GM12878 (cell line): ENCODE data around the gene CHP1. TPM values are rescaled to one million over a fixed set of nuclear protein-coding genes. Genes with fewer than 3 reads are reported as not detected.
"Not testable (repeated sequence)": the region's sequence is repeated elsewhere in the genome, so short reads cannot be mapped to it uniquely, and the experiment has no call there.

Source experiments
- ATAC-seq: fragments of 200-7000 bp; cut with Tn5 transposase; 3 replicates; pipeline ENCODE4 v1.9.1; 2020; ENCODE audit warnings: mild to moderate bottlenecking, moderate library complexity
- BruUV-seq: library from RNA; stranded (reverse); fragments of 400-500 nt; replicated peaks from 2 replicates; lab custom pipeline; 2021; lab: Mats Ljungman, UMichigan
- CTCF ChIA-PET: fragments of 300-600 bp; sonication (Branson Sonifier 250); formaldehyde crosslinking; extraction: SDS; loops from one replicate; lab custom pipeline; 2021; ENCODE audit warnings: inconsistent platforms; lab: Yijun Ruan, JAX
- POLR2A ChIA-PET: fragments of 350-600 bp; formaldehyde crosslinking; extraction: SDS; loops from one replicate; lab custom pipeline; 2021; ENCODE audit warnings: inconsistent platforms; lab: Charles Lee
- RAD21 ChIA-PET: fragments of 300-600 bp; sonication (Branson Sonifier 250); formaldehyde crosslinking; loops from one replicate; lab custom pipeline; 2023; ENCODE audit warnings: antibody characterized with exemption; ENCODE audit not compliant: unreplicated experiment; lab: Charles Lee
- SMC1A ChIA-PET: fragments of 300-600 bp; sonication (Branson Sonifier 250); formaldehyde crosslinking; loops from one replicate; lab custom pipeline; 2023; ENCODE audit not compliant: unreplicated experiment, uncharacterized antibody; lab: Charles Lee
- DNase-seq: peaks from one replicate; pipeline ENCODE4 v3.0.0-alpha.2; 2011; ENCODE audit warnings: low read depth, low spot score
- FAIRE-seq: peaks from 3 replicates; lab custom pipeline; 2011; peaks lifted over from hg19 to GRCh38; lab: Jason Lieb, UNC
- H2AFZ ChIP-seq: 2 replicates; pipeline ENCODE4 v1.6.0; 2011; ENCODE audit warnings: low read depth, low read length, control low read depth; ENCODE audit not compliant: control insufficient read depth
- H3K27ac ChIP-seq: 2 replicates; pipeline ENCODE4 v1.5.1; 2011; ENCODE audit warnings: control low read depth; ENCODE audit not compliant: control insufficient read depth, insufficient read depth
- H3K27me3 ChIP-seq, 2 experiments: replicated peaks in 1 of 2; 2 replicates each; pipeline versions ENCODE4 v1.6.0 to v1.6.1; 2011; ENCODE audit warnings: low read length in 1 of 2; ENCODE audit not compliant: control insufficient read depth in 2 of 2, insufficient read depth in 2 of 2
- H3K36me3 ChIP-seq, 2 experiments: 2 replicates each; pipeline ENCODE4 v1.5.1; 2011; ENCODE audit warnings: low read length in 1 of 2; ENCODE audit not compliant: control insufficient read depth in 2 of 2, insufficient read depth in 2 of 2
- H3K4me1 ChIP-seq: 2 replicates; pipeline ENCODE4 v1.6.1; 2011; ENCODE audit warnings: mild to moderate bottlenecking, low read length, moderate library complexity, mixed read lengths; ENCODE audit not compliant: control insufficient read depth, insufficient read depth
- H3K4me2 ChIP-seq: 2 replicates; pipeline ENCODE4 v1.6.0; 2011; ENCODE audit warnings: control low read depth; ENCODE audit not compliant: control insufficient read depth, insufficient read depth
- H3K4me3 ChIP-seq: fragments of 200-600 bp; sonication (generic); 2 replicates; pipeline ENCODE4 v1.5.1; 2016
- H3K79me2 ChIP-seq: 2 replicates; pipeline ENCODE4 v1.6.0; 2011; ENCODE audit warnings: low read length; ENCODE audit not compliant: control insufficient read depth, insufficient read depth
- H3K9ac ChIP-seq: 2 replicates; pipeline ENCODE4 v1.8.0; 2011; ENCODE audit warnings: low read length, control low read depth, mixed read lengths; ENCODE audit not compliant: control insufficient read depth, insufficient read depth
- H3K9me3 ChIP-seq: replicated peaks from 3 replicates; pipeline ENCODE4 v1.5.1; 2011; ENCODE audit warnings: mild to moderate bottlenecking, low read length; ENCODE audit not compliant: control insufficient read depth, insufficient read depth
- H4K20me1 ChIP-seq: 2 replicates; pipeline ENCODE4 v1.6.0; 2011; ENCODE audit not compliant: control insufficient read depth, insufficient read depth
- ATF3 ChIP-seq: IDR thresholded peaks from 2 replicates; pipeline ENCODE4 v1.6.1; 2011; ENCODE audit warnings: low read depth, mild to moderate bottlenecking, low read length, moderate library complexity, borderline replicate concordance; ENCODE audit errors: extremely low read depth
- CHD1 ChIP-seq: IDR thresholded peaks from 2 replicates; pipeline ENCODE4 v1.6.1; 2012; ENCODE audit warnings: low read depth, low read length, improper control_type of control experiment
- CHD2 ChIP-seq: IDR thresholded peaks from 2 replicates; pipeline ENCODE4 v1.6.1; 2011; ENCODE audit warnings: low read depth, low read length, improper control_type of control experiment, borderline replicate concordance
- HDGF ChIP-seq: fragments of 450-650 bp; IDR thresholded peaks from 2 replicates; pipeline ENCODE4 v1.6.1; 2016; ENCODE audit warnings: antibody characterized with exemption
- MEF2B ChIP-seq: fragments of 450-650 bp; IDR thresholded peaks from 2 replicates; pipeline ENCODE4 v1.6.1; 2018; ENCODE audit warnings: mild to moderate bottlenecking, moderate library complexity; ENCODE audit not compliant: partially characterized antibody, poor library complexity, severe bottlenecking
- NFYB ChIP-seq: IDR thresholded peaks from 2 replicates; pipeline ENCODE4 v1.6.1; 2011; ENCODE audit warnings: low read depth, mild to moderate bottlenecking, low read length, improper control_type of control experiment, moderate library complexity; ENCODE audit not compliant: insufficient read depth
- SP1 ChIP-seq: IDR thresholded peaks from one replicate; pipeline ENCODE4 v1.6.1; 2011; ENCODE audit warnings: low read depth, low read length
- TARDBP ChIP-seq: IDR thresholded peaks from 2 replicates; pipeline ENCODE4 v1.6.1; 2016; ENCODE audit warnings: borderline replicate concordance
- WGBS: methylation state at CpG from one replicate; pipeline ENCODE4 v1.1.6; 2016; ENCODE audit warnings: low lambda C conversion rate; ENCODE audit not compliant: insufficient replicate concordance, insufficient coverage; ENCODE audit errors: missing lambda C conversion rate; 5-methylcytosine and 5-hydroxymethylcytosine counted together
- in situ Hi-C: fragments of 300-500 bp; cut with MboI; formaldehyde crosslinking; loops from 9 replicates; pipeline ENCODE4 v1.14.3; 2018; ENCODE audit warnings: mixed read lengths
- intact Hi-C: fragments of 100-400 bp; cut with micrococcal nuclease; formaldehyde crosslinking; loops from one replicate; pipeline ENCODE4 v1.14.2; 2022; ENCODE audit not compliant: unreplicated experiment
- polyA plus RNA-seq, 11 experiments: library from polyadenylated mRNA; depleted of rRNA in 4 of 11; unstranded in 6 of 11; stranded (reverse) in 5 of 11; fragments of >200 nt; fragmentation: Nextera tagmentation in 4 of 11; fragmentation: Illumina TruSeq in 1 of 11; extraction: Ambion mirVana in 4 of 11; extraction: Trizol in 1 of 11; gene quantifications; 1 replicate in 1 of 11; 2 replicates in 10 of 11; pipeline versions ENCODE4 v1.2.1 to v1.2.3, GENCODE V29; 2011 to 2016; ENCODE audit warnings: inconsistent platforms in 2 of 11, missing spikeins in 2 of 11, low read depth in 1 of 11
- total RNA-seq, 4 experiments: library from RNA; depleted of rRNA in 3 of 4; stranded (reverse); fragments of >200 nt in 3 of 4; fragmentation: Illumina TruSeq in 1 of 4; extraction: Trizol in 1 of 4; gene quantifications; 2 replicates each; pipeline versions ENCODE4 v1.2.1 to v1.2.3, GENCODE V29; 2013 to 2021
- TF ChIP-seq, protein P1 (sequence below): IDR thresholded peaks from 2 replicates; pipeline ENCODE4 v1.6.1; 2012; ENCODE audit warnings: low read length, inconsistent platforms
- TF ChIP-seq, protein P2 (sequence below): IDR thresholded peaks from 2 replicates; pipeline ENCODE4 v1.6.1; 2012; ENCODE audit warnings: low read depth, low read length, improper control_type of control experiment

Gene CHP1
- total and polyA plus RNA-seq, 10 of the 15 experiments (the other 5 are each of a cell fraction or from before 2014, with no cell fraction given), result 25.7 to 45.9 (median 39.1) TPM

DNA sequence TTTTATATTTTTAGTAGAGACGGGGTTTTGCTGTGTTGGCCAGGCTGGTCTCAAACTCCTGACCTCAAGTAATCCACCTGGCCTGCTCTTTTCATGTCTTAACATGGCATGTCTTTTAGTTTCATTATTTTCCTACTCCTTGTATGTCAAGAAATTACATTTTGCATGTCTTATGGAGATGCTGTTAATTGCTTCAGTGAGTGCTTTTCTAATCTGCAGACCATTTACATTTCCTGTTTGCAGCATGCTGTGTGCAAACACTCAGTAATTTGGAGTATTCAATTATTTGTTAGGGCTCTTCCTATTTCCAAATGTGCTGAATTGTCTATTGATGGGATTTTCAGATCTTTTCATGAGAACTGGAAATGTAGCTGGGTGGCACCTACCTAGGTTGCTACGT, 70.1 kb downstream of the CHP1 start:
- H3K9me3 ChIP-seq, DNase-seq, H3K4me3 ChIP-seq, H3K79me2 ChIP-seq, intact Hi-C loops, H2AFZ ChIP-seq, H3K9ac ChIP-seq, H3K4me2 ChIP-seq, H3K4me1 ChIP-seq, FAIRE-seq, CTCF ChIA-PET, H3K36me3 ChIP-seq, in situ Hi-C loops, H4K20me1 ChIP-seq, BruUV-seq, ATAC-seq, H3K27me3 ChIP-seq, H3K27ac ChIP-seq: not testable (repeated sequence)
- ChIA-PET RAD21 (interaction anchor here (0.7 kb wide), 1 partner anchor 10 kb away, joined by 3 read pairs; no protein-coding TSS in a partner anchor), SMC1A (interaction anchor here (1.6 kb wide), 1 partner anchor 79 kb away, joined by 3 read pairs; no protein-coding TSS in a partner anchor), POLR2A (interaction anchor here (1.0 to 2.8 kb wide), 2 partner anchors 10 to 99 kb away, joined by 4 to 9 read pairs; no protein-coding TSS in a partner anchor)
- WGBS, result 75% methylated on average over 2 of the region's 2 CpGs

GRCh38 chr15:41301587-41301986, 70.5 kb downstream of the CHP1 start:
- Histone ChIP-seq H3K36me3 (peaks cover 3 to 6% of the 10 kb centered on the region in 2 experiments; a peak in 3 of 4 replicates), H3K4me1 (peaks cover 7% of the 10 kb centered on the region), H3K27me3 (no peaks in the 10 kb centered on the region), H3K9me3 (no peaks in the 10 kb centered on the region), H4K20me1 (no peaks in the 10 kb centered on the region), H3K27ac (no peak overlapping the region), H3K9ac (no peak overlapping the region), H3K4me3 (no peak overlapping the region), H3K4me2 (no peak overlapping the region), H3K79me2 (no peaks in the 10 kb centered on the region), H2AFZ (no peak overlapping the region)
- no TSS peak for BruUV-seq
- DNase-seq (no peak), FAIRE-seq (no peak), ATAC-seq (no peak)
- TF ChIP-seq SP1 (no peak), NFYB (no peak), TARDBP (no peak), CHD1 (no peak), CHD2 (no peak), ATF3 (no peak), HDGF (no peak), MEF2B (no peak)
- TF ChIP-seq, protein P1, sequence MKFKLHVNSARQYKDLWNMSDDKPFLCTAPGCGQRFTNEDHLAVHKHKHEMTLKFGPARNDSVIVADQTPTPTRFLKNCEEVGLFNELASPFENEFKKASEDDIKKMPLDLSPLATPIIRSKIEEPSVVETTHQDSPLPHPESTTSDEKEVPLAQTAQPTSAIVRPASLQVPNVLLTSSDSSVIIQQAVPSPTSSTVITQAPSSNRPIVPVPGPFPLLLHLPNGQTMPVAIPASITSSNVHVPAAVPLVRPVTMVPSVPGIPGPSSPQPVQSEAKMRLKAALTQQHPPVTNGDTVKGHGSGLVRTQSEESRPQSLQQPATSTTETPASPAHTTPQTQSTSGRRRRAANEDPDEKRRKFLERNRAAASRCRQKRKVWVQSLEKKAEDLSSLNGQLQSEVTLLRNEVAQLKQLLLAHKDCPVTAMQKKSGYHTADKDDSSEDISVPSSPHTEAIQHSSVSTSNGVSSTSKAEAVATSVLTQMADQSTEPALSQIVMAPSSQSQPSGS, result no peak
- TF ChIP-seq, protein P2, sequence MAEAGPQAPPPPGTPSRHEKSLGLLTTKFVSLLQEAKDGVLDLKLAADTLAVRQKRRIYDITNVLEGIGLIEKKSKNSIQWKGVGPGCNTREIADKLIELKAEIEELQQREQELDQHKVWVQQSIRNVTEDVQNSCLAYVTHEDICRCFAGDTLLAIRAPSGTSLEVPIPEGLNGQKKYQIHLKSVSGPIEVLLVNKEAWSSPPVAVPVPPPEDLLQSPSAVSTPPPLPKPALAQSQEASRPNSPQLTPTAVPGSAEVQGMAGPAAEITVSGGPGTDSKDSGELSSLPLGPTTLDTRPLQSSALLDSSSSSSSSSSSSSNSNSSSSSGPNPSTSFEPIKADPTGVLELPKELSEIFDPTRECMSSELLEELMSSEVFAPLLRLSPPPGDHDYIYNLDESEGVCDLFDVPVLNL, result no peak
- POLR2A ChIA-PET, result interaction anchor here (1.0 to 2.8 kb wide), 2 partner anchors 10 to 98 kb away, joined by 4 to 9 read pairs; no protein-coding TSS in a partner anchor
- intact Hi-C loops (no loop called here), in situ Hi-C loops (no loop called here)
- CTCF ChIA-PET, result no interaction called here
- RAD21 ChIA-PET, result interaction anchor here (0.7 kb wide), 1 partner anchor 10 kb away, joined by 3 read pairs; no protein-coding TSS in a partner anchor
- 100% methylated on average over 1 of the region's 1 CpG for WGBS
- SMC1A ChIA-PET, result interaction anchor here (1.6 kb wide), 1 partner anchor 79 kb away, joined by 3 read pairs; no protein-coding TSS in a partner anchor
